RWPE2 (cell line): ENCODE results near the gene ANO6.

ENCODE experiments used
- ATAC-seq: fragments of 200-7000 bp; cut with Tn5 transposase; 3 replicates; pipeline ENCODE4 v1.9.1; 2021; ENCODE audit warnings: low read depth
- DNase-seq: peaks from one replicate; pipeline ENCODE4 v3.0.0-alpha.2; 2020; ENCODE audit warnings: low spot score
- H3K27ac ChIP-seq: fragments of 450-650 bp; 2 replicates; pipeline ENCODE4 v1.5.1; 2017; ENCODE audit warnings: mild to moderate bottlenecking; ENCODE audit not compliant: poor library complexity, severe bottlenecking
- H3K27me3 ChIP-seq: fragments of 250-450 bp; sonication (Bioruptor Pico); 2 replicates; pipeline ENCODE4 v1.5.1; 2021; ENCODE audit warnings: mild to moderate bottlenecking, moderate library complexity; ENCODE audit not compliant: insufficient read depth, poor library complexity, severe bottlenecking
- H3K36me3 ChIP-seq: fragments of 250-450 bp; sonication (Bioruptor Pico); 2 replicates; pipeline ENCODE4 v1.5.1; 2020; ENCODE audit warnings: low read depth, mild to moderate bottlenecking, moderate library complexity
- H3K4me1 ChIP-seq: fragments of 250-450 bp; sonication (Bioruptor Pico); 2 replicates; pipeline ENCODE4 v1.5.1; 2021; ENCODE audit warnings: mild to moderate bottlenecking, moderate library complexity; ENCODE audit not compliant: insufficient read depth, poor library complexity, severe bottlenecking
- H3K4me3 ChIP-seq: fragments of 250-450 bp; sonication (Bioruptor Pico); 2 replicates; pipeline ENCODE4 v1.5.1; 2021; ENCODE audit warnings: mild to moderate bottlenecking, moderate library complexity; ENCODE audit not compliant: severe bottlenecking
- H3K9me3 ChIP-seq: fragments of 250-450 bp; sonication (Bioruptor Pico); 2 replicates; pipeline ENCODE4 v1.5.1; 2021; ENCODE audit warnings: mild to moderate bottlenecking, moderate library complexity; ENCODE audit not compliant: severe bottlenecking
- TF ChIP-seq, protein P1 (sequence below): fragments of 450-650 bp; IDR thresholded peaks from one replicate; pipeline ENCODE4 v1.5.1; 2017; ENCODE audit warnings: mild to moderate bottlenecking, moderate library complexity; ENCODE audit not compliant: poor library complexity, severe bottlenecking

Gene ANO6

DNA sequence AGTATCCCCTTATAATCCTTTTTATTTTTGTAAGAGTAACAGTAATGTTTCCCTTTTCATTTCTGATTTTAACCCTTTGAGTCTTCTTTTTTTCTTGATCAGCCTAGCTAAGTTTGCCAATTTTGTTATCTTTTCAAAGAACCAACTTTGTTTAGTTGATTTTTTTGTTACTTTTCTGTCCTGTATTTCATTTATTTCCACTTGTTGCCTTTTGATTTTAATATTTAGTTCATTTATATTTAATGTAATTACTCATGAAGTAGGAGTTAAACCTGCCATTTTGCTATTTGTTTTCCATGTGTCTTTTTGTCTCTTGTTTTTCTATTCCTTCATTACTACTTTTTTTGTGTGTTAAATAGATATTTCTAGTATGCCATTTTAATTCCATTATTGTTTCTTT lies 146.4 kb downstream of the ANO6 start:
- no peaks in the 10 kb centered on the region for H3K27me3 ChIP-seq
- ATAC-seq: no peak
- TF ChIP-seq, protein P1, sequence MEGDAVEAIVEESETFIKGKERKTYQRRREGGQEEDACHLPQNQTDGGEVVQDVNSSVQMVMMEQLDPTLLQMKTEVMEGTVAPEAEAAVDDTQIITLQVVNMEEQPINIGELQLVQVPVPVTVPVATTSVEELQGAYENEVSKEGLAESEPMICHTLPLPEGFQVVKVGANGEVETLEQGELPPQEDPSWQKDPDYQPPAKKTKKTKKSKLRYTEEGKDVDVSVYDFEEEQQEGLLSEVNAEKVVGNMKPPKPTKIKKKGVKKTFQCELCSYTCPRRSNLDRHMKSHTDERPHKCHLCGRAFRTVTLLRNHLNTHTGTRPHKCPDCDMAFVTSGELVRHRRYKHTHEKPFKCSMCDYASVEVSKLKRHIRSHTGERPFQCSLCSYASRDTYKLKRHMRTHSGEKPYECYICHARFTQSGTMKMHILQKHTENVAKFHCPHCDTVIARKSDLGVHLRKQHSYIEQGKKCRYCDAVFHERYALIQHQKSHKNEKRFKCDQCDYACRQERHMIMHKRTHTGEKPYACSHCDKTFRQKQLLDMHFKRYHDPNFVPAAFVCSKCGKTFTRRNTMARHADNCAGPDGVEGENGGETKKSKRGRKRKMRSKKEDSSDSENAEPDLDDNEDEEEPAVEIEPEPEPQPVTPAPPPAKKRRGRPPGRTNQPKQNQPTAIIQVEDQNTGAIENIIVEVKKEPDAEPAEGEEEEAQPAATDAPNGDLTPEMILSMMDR: no peak

GRCh38 chr12:45363903-45364302 lies 148.0 kb downstream of the ANO6 start:
- H3K36me3 ChIP-seq: peaks cover 41% of the 10 kb centered on the region
- H3K4me3 ChIP-seq: no peak overlapping the region
- no peak overlapping the region for H3K27ac ChIP-seq
- no peaks in the 10 kb centered on the region for H3K4me1 ChIP-seq
- ATAC-seq: no peak
- H3K9me3 ChIP-seq: peaks cover 12% of the 10 kb centered on the region
- TF ChIP-seq, protein P1: no peak
- H3K27me3 ChIP-seq: no peaks in the 10 kb centered on the region
- DNase-seq: no peak

More for the DNA sequence above, 146.4 kb downstream of the ANO6 start:
- DNase-seq: no peak
- peaks cover 12% of the 10 kb centered on the region for H3K9me3 ChIP-seq
- peaks cover 37% of the 10 kb centered on the region for H3K36me3 ChIP-seq
- no peak overlapping the region for H3K27ac ChIP-seq
- H3K4me3 ChIP-seq: no peak overlapping the region
- H3K4me1 ChIP-seq: no peaks in the 10 kb centered on the region

GRCh38 chr12:45368841-45369489 lies 153.1 kb downstream of the ANO6 start:
- peaks cover 4% of the 10 kb centered on the region for H3K9me3 ChIP-seq
- no peak for ATAC-seq
- H3K27ac ChIP-seq: no peak overlapping the region
- no peaks in the 10 kb centered on the region for H3K27me3 ChIP-seq
- H3K36me3 ChIP-seq: peaks cover 31% of the 10 kb centered on the region
- H3K4me3 ChIP-seq: no peak overlapping the region
- no peak for DNase-seq
- TF ChIP-seq, protein P1: no peak
- H3K4me1 ChIP-seq: no peaks in the 10 kb centered on the region

- Histone ChIP-seq H3K4me1 (peaks cover 17% of the 10 kb centered on the region), H3K27ac (peak overlapping the region; percentile 41), H3K36me3 (peaks cover 19% of the 10 kb centered on the region), H3K4me3 (no peak overlapping the region), H3K9me3 (no peaks in the 10 kb centered on the region), H3K27me3 (no peaks in the 10 kb centered on the region)
- TF ChIP-seq, protein P1: no peak
- DNase-seq (no peak), ATAC-seq (peak; percentile 38)
These were observed 161.9 kb downstream of the ANO6 start for GRCh38 chr12:45377815-45378214.

- ATAC-seq: peak; percentile 99
- Histone ChIP-seq H3K27me3 (no peaks in the 10 kb centered on the region), H3K9me3 (no peaks in the 10 kb centered on the region), H3K36me3 (peaks cover 34% of the 10 kb centered on the region), H3K4me3 (no peak overlapping the region), H3K27ac (peak overlapping the region; percentile 41), H3K4me1 (peaks cover 17% of the 10 kb centered on the region)
- TF ChIP-seq, protein P1: no peak
- peak; percentile 66 for DNase-seq
These were observed 163.4 kb downstream of the ANO6 start for GRCh38 chr12:45379261-45379660.
